HG02642 (cell line): ENCODE data around the gene TP53I11.

Source experiments
- ATAC-seq: cut with Tn5 transposase; IDR thresholded peaks from one replicate; pipeline ENCODE4 v1.9.1; 2021; ENCODE audit warnings: mild to moderate bottlenecking; ENCODE audit not compliant: unreplicated experiment, poor library complexity

TP53I11 gene

GRCh38 chr11:44893846-44894617, 56.7 kb downstream of the TP53I11 start:
- ATAC-seq: peak; percentile 51

GRCh38 chr11:44893308-44893822, 57.3 kb downstream of the TP53I11 start:
- ATAC-seq: no peak

DNA sequence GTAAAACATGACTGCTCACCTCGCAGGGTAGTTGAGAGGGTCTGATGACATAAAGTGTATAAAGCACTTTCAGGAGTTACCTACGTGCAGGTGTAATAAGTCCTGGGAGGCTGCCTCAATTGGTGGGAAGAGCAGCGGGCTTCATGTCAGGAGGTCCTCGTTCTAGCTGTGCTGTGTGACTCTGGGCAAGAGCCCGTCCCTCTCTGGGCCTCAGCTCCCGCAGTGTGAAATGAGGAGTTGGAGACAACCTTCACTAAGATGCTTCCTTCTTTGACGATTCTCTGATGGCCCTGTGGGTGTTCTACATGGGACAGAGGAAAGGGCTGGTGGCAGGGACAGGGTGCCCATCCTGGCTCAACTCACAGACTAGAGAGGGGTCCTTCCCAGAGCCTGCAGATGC, 57.8 kb downstream of the TP53I11 start:
- ATAC-seq: no peak

DNA sequence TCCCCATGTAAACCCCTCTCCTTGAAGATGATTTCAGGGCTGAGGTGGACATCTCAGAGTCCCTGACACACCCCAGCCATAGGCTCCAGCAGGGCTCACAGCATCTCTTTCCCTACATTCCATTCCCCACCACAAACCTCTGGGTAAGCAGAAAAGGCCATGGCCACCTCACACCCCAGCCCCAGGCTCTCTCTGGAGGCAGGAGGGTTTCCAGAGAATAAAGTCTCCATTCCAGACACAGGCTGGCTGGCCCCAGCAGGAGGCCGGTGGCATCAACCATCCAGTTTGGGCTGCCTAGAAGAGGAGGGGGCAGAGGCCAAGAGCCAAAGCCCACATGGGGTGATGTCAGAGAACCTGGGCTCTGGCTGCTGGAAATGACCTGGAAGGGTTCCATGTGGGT, 61.4 kb downstream of the TP53I11 start:
- ATAC-seq: no peak

GRCh38 chr11:44887636-44888035, 63.0 kb downstream of the TP53I11 start:
- no peak for ATAC-seq

DNA sequence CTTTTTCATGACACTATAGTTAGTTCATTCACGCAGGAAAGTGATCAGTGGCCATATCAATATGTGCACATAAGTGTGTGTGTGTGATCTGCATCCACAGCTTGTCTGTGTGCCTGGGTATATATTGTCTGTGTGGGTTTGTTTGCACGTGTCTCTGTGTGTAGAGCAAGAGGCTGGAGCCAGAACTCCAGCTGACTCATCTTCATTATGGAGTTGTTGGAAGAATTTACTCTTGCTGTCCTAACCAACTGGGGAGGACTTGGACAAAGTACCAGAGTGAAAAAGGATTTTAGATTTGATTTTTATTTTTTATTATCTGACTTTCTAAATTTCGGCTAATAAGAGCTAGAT, 63.9 kb downstream of the TP53I11 start:
- no peak for ATAC-seq

GRCh38 chr11:44885919-44886789, 64.5 kb downstream of the TP53I11 start:
- ATAC-seq: no peak

DNA sequence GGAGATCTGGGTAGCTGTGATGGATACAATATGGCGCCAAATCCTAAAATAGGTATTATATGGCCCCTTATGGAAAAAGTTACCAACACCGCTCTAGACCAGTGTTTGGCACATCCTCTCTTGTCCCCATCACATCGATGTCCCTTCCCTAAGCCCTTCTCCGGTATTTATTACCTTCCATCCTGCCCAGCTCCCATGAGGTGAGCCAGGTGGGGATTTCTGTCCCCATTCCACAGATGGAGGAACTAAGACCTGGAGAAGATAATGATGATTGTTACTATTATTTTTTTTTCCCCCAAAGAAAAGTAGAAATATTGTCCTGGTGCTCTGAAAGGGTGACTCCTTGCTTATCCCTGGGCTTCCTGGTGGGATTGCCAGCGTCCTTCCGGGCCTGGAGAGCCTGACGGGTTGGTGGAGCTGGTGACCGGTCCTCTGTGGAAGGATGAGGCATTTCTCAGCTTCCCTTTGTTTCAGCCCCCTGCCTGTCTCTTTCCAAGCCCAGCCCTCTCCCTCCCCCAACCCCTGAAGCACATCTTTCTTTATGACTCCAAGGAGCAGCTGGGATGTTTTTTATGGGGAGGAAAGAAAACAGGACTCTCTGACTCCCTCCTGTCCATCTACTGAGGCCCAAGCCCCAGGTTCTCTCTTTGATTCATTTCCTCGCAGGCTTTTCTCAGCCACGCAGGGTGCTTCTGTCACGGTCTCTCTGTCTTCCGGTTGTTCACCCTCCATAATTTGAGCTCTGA, 65.4 kb downstream of the TP53I11 start:
- ATAC-seq: no peak

- no peak for ATAC-seq
Measured at GRCh38 chr11:44884056-44884455, 66.6 kb downstream of the TP53I11 start.

GRCh38 chr11:44883277-44883676, 67.4 kb downstream of the TP53I11 start:
- no peak for ATAC-seq
